Measurements from ENCODE around the gene GLUD1. TPM values are rescaled to one million over a fixed set of nuclear protein-coding genes. Genes with fewer than 3 reads are reported as not detected.
"Not testable (repeated sequence)": the region's sequence is repeated elsewhere in the genome, so short reads cannot be mapped to it uniquely, and the experiment has no call there.

GLUD1 gene
- total RNA-seq, 1 donor from 2014 or later: 181 TPM

DNA sequence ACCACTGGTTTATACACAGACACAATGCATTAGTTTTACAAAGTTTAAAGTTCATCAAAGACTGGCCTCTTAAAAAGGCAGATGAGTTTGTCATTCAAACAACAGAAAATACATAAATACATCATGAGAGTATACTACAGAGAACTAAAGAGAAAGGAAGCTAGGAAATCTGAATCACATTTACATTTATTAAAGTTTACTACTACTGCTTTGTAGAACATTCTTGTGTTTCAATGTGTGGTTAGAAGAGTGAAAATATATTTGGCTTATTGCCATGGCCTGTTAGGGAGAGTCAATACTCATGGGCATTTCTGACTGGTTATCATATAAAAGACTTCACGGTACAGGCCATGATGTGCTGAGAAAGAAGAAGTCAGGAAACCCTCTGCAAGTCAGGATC is 87.5 kb downstream of the GLUD1 start:
- not testable (repeated sequence) for H3K27ac ChIP-seq; H3K9me3 ChIP-seq (ENCODE audit: low read depth); H3K36me3 ChIP-seq; H3K4me1 Mint-ChIP-seq; H3K9ac ChIP-seq; H3K27ac Mint-ChIP-seq; H3K4me2 ChIP-seq; H3F3A ChIP-seq (ENCODE audit: low read depth); H3K27me3 ChIP-seq; H3K36me3 Mint-ChIP-seq; H3K9me3 Mint-ChIP-seq; H3K79me2 ChIP-seq (ENCODE audit: low read depth); H3K4me3 Mint-ChIP-seq; DNase-seq (ENCODE audit: low spot score); H4K20me1 ChIP-seq (ENCODE audit: low read depth); H3K27me3 Mint-ChIP-seq (ENCODE audit: insufficient read depth, low read depth); H2AFZ ChIP-seq (replicated peaks); H3K4me3 ChIP-seq; H3K4me1 ChIP-seq

DNA sequence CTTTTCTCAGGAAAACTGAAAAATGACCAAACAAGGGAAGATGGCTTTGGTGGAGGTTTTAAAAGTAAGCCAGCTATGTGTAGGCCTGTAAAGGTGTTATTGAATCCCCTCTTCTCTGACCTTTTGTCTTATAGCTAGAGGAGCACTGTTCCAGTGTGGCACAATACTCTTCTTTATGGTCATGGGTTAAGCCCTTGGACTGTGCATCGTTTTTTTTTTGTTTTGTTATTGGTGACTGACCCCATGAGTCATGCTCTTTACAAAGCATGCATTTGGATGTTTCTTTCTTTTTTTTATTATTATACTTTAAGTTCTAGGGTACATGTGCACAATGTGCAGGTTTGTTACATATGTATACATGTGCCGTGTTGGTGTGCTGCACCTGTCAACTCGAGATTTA is 94.2 kb downstream of the GLUD1 start:
- Histone ChIP-seq H3K79me2 (ENCODE audit: low read depth) (no peaks in the 10 kb centered on the region), H3K27me3 (no peaks in the 10 kb centered on the region), H3F3A (ENCODE audit: low read depth) (no peaks in the 10 kb centered on the region), H3K9ac (no peak overlapping the region), H3K36me3 (no peaks in the 10 kb centered on the region), H3K27ac (no peak overlapping the region), H4K20me1 (ENCODE audit: low read depth) (no peaks in the 10 kb centered on the region), H2AFZ (replicated peaks) (no peak overlapping the region), H3K4me2 (no peak overlapping the region), H3K4me1 (no peaks in the 10 kb centered on the region), H3K4me3 (no peak overlapping the region), H3K9me3 (ENCODE audit: low read depth) (no peaks in the 10 kb centered on the region)
- no peak overlapping the region for H3K4me3 Mint-ChIP-seq
- no peak for DNase-seq (ENCODE audit: low spot score)
- no peaks in the 10 kb centered on the region for H3K9me3 Mint-ChIP-seq
- no peak for TF ChIP-seq EZH2phosphoT487 (IDR thresholded peaks at IDR 0.05)
- TF ChIP-seq, protein P1, sequence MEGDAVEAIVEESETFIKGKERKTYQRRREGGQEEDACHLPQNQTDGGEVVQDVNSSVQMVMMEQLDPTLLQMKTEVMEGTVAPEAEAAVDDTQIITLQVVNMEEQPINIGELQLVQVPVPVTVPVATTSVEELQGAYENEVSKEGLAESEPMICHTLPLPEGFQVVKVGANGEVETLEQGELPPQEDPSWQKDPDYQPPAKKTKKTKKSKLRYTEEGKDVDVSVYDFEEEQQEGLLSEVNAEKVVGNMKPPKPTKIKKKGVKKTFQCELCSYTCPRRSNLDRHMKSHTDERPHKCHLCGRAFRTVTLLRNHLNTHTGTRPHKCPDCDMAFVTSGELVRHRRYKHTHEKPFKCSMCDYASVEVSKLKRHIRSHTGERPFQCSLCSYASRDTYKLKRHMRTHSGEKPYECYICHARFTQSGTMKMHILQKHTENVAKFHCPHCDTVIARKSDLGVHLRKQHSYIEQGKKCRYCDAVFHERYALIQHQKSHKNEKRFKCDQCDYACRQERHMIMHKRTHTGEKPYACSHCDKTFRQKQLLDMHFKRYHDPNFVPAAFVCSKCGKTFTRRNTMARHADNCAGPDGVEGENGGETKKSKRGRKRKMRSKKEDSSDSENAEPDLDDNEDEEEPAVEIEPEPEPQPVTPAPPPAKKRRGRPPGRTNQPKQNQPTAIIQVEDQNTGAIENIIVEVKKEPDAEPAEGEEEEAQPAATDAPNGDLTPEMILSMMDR (IDR thresholded peaks at IDR 0.05): no peak
- H3K36me3 Mint-ChIP-seq: no peaks in the 10 kb centered on the region
- H3K4me1 Mint-ChIP-seq: peaks cover 3% of the 10 kb centered on the region
- peaks cover 2% of the 10 kb centered on the region for H3K27me3 Mint-ChIP-seq (ENCODE audit: insufficient read depth, low read depth)
- H3K27ac Mint-ChIP-seq: no peak overlapping the region

Small RNA genes within 50 kb of the gene (small RNA-seq; reads per million reads assigned to genes)
- gene AL136982.5: not detected
- not detected for gene FAM25A
- gene RNU6-529P: not detected

Other genes starting within 250 kb of the GLUD1 start
- 0.28 and 1.4 TPM in 2 replicates for gene MMRN2, start 137.2 kb downstream of the GLUD1 start, total RNA-seq (ENCODE audit: low replicate concordance)
- gene SNCG, start 136.2 kb downstream of the GLUD1 start, total RNA-seq (ENCODE audit: low replicate concordance): not detected in 2 replicates
- gene ADIRF, start 126.4 kb downstream of the GLUD1 start, total RNA-seq (ENCODE audit: low replicate concordance): not detected in 2 replicates
- gene FAM25A, start 74.5 kb downstream of the GLUD1 start, total RNA-seq (ENCODE audit: low replicate concordance): not detected in 2 replicates
- 26.1 and 40.8 TPM in 2 replicates for gene SHLD2, start 363 bp upstream of the GLUD1 start, total RNA-seq (ENCODE audit: low replicate concordance)
- gene NUTM2A, start 130.6 kb upstream of the GLUD1 start, total RNA-seq (ENCODE audit: low replicate concordance): 0.69 and 1.9 TPM in 2 replicates

All from neural progenitor cell (in vitro differentiated cells).